Stimulated activated CD8-positive, alpha-beta memory T cell treated with anti-CD3 and anti-CD28 coated beads, Interleukin-4, amount 100 ng/mL, for 4 hours (primary cell): ENCODE measurements around the gene CC2D1A.

ENCODE experiments used
- DNase-seq, 2 donors: peaks; one replicate each; pipeline ENCODE4 v3.0.0-alpha.2; 2020; ENCODE audit warnings: low read depth in 2 of 2, low spot score in 1 of 2

Gene CC2D1A

DNA sequence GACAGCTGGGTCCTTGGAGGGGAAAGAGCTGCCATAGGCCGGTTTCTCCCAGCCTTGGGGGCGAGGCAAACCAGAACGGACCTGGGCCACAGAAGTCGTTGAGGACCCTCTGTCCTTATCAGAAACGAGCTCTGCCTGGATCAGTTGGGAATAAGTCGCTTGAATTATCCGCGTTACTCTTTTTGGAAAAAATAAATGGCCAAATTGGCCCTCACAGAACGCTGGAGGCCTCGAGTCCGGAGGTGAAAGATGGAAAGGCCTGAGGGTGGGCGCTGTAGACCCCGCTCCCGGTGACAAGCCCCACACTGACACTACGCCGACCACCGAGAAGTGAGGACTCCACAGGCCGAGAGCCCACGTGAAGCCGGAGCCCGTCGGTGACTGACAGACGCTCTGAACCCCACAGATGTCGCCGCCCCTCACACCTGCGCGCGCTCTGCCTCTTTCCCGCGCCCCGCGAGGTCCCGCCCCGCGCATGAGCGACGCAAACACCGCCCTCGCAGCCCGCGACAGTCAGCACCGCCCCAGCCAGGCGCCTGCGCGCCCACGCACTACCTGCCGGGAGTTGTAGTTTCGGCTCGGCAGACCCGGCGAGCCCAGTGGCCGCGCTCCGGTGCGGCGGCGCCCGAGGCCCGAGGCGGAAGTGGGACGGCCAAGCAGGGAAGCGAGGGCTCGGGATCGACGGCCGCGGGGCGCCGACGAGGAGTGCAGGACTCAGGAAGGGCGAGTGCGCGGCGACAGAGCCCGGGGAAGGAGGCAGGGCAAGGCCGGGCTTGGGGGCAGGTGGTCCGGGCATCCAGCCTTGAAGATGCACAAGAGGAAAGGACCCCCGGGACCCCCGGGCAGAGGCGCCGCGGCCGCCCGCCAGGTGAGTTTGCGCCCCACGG, at the start of gene CC2D1A, which contains the start of gene BRME1:
TSS of gene CC2D1A (plus strand) at position 568 of the 887 bp plus-strand sequence. CDS start at position 809, 241 bp downstream.
TSS of gene BRME1 (minus strand) at position 484 of the 887 bp plus-strand sequence. CDS start 1,225 bp downstream, outside the sequence.
- DNase-seq: peak; percentile 90 to 92

DNA sequence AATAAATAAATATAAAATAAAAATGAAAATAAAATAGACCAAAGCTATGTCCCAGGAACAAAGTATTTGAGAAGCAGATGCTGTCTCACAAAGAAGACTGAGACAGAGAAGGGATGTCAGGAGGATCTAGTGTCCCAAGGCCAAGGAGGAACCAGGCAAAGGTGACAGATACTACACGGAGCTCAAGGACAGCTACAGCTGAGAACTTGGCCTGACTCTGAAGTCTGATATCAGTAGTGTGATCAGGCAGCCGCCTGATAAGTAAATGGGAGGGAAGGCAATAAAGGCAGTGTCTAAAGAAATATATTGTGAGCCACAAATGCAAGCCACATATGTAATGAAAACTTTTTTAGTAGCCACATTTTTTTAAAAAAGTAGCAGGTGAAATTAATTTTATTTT, 49.5 kb upstream of the CC2D1A start:
- DNase-seq: no peak

DNA sequence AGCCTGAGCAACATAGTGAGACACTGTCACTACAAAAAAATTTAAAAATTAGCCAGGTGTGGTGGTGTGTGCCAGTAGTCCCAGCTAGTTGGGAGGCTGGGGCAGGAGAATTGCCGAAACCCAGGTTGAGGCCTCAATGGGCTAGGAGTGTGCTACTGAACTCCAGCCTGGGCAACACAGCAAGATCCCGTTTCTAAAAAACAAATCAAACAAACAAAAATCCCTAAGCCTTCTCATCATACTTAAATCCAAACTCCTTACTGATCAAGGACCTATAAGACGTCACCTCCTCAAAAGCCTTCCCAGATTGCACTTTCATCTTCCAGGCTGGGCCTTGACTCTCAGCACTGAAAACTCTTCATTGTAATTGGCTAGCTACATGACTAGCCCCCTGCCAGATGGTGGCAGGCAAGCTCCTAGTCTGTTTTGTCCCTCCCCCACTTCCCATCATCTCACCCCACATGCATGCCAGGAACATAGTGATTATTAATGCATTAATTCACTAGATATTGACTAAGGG, 46.6 kb upstream of the CC2D1A start:
- DNase-seq: no peak

DNA sequence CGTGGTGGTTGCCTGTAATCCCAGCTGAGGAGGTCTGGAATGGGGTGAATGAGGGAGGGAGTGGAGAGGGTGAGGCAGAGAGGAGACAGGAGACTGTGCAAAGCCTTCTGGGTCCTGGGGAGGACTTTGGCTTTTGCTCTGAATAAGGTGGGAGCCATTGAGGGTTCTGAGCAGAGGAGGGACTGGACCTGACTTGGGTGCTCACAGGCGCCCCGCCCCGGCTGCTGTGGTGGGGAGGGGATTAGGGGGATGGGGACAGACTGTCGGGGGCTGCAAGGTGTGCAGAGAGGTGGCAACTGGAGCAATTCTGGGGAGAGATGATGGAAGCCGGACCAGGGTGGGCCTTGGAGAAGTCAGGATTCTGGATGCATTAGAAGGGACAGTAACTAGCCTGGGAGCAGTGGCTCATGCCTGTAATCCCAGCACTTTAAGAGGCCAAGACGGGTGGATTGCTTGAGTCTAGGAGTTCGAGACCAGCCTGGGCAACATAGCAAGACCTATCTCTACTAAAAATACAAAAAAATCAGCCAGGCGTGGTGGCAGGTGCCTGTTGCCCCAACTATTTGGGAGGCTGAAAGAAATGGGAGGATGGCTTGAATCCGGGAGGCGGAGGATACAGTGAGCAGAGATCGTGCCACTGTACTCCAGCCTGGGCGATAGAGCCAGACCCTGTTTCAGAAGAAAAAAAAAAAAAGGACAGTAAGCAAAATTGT, 45.2 kb upstream of the CC2D1A start:
- no peak for DNase-seq

DNA sequence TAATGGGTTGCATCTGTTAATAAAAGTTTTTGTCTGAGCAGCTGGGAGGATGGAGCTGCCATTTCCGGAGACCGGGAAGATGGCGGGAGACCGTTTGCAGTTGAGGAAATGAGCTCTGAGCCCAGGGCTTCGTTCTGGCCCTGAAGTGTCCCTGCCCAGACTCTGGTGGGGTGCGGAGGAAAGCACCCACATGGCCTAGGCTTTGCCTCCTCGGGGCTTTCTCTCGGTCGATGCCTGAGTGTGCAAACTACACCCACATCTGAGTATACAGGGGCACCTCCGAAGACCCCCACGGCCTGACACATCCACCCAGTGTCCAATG, 44.6 kb upstream of the CC2D1A start:
- no peak for DNase-seq

DNA sequence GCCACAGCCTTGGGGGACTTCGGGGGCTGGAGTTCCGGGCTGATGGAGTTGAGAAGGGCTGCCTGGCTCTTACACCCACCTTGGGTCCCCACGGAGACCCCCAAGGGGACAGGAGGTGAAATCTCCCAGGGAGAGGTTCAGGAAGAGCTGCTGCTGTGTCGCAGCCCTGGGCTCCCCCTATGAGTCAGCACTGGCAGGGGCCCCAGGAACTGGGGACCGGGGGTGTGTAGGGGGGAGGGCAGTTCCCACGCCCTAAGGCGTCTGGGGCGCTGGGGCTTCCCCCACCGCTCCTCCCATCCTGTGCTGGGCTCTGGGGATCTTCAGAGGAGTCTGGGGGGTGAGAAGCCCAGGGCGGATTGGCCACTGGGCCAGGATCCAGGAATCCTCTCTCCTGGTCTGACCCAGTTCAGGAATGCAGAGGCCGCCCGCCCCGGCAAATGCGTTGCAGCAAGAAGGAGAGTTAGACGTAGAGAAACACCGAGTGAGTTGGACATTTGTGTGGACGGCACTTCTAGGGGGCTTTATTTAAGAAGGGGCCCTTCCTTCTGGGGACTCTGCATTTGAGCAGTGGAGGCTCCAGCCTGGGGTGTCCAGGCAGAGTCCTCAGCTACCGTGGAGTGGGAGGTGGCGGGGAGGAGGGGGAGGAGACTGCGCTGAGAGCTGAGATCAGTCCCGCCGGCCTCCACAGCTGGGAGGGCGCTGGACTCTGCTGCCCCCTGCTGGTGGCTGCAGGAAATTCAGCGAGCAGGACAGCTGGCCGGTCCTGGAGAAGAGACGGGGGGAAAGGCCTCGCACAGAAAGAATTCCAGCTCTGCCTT, 44.1 kb upstream of the CC2D1A start:
- peak; percentile 72 to 83 for DNase-seq

DNA sequence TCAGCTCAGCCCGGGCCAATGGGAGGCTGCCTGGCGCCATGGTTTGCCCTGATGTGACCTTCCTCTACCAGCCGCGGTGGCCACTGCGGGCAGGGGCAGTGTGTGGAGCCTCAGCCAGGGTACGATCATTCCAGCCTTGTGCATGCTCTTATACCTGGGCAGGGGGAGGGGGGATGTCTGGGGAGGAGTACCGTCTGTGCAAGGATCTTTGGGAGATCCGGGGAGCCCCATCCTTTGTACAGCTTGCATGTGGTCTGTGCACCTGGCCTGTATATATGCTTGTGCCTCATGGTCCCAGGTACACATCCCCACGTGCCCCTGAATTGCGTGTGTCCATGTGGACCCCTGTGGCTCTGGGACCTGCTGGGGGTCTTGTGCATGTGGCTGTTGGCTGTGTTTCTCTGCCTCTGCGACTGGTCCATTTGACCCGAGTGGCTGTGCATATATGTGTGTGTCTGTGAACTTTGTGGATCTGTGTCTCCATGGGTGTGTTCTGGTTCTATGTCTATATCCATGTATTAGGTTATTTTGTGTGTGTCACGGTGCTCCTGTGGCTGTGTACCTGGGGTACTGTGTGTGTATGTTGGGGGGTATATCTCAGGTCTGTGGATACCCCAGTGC, 41.8 kb upstream of the CC2D1A start:
- DNase-seq: no peak

DNA sequence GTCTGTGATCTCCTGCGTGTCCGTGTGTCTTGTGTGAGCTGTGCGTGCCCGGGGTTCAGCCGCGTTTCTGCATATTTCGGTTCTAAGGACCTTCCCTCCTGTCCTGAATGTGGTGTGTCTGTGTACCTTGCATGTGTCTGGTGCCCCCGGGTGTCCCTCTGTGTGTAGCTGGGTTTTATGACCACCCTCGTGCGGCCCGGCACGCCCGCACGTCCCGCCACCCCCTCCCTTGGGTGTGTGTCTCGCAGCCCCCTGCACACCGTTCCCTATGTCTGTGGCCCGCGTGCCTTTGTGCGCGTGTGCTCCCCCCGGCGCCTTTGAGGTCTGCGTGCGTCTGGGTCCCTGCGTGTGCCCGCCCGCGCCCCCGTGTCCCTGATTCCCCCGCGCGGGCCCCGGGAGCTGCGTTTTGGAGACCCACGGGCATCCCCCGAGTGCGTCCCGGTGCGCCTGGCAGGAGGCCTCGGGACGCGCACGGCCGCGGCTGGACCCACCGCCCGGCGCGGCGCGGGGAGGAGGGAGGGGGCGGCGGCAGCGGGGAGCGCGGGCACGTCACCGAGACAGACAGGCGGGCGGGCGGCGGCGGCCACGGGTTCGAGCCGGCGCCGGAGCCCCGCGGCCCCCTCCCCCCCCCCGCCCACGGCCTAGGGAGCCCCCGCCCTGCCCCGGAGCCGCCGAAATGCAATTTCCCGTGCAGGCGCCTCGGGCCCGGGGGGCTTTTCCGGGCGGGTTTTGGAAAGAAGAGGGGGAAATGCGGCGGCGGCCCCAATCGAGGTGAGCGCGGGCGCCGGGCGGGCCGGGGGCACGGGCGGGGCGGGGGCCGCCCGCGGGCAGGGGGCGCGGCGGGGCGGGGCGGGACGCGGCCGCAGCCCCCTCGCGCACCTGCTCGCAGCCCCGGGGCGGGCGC, 41.1 kb upstream of the CC2D1A start:
- no peak for DNase-seq

DNA sequence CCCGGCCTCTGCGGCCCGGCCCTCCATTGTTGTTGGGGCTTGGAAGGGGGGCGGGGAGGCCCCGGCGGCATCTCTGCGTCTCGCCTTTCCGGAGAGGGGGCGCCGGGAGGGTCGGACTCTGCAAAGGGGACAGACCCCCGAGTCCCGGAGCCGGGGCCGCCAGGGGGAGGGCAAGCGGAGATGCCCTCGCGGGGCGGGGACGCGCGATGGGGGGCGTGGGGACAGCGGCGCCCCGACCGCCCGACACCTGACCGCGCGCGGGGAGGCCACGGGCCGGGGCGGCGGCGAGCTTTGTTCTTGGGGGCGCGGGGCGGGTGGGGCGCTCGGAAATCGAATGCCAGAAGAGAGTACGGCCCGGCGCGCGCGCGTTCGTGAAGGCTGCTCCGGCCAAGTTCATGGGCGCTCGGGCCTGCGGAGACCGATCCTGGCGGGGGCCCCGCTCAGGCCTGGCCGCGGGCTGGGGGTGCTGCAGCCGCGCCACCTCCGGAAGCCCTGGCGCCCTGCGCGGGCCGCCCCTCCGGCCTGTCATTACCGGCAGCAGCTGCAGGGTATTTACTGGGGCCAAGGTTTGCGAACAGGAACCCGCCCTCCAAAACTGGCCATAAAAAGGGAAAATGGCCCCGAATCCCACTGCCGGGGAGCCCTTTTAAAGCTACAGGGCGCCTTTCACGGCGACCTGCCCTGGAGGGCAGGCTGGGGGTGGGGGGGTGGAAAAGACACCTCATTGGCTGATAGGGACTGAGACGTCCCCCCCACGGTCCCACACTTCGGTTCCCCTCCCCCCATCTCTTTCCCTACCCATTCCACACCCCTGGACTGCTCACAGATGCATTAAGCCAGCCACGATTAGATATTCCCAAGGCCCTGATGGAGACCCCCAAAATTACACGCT, 40.2 kb upstream of the CC2D1A start:
- DNase-seq: no peak

DNA sequence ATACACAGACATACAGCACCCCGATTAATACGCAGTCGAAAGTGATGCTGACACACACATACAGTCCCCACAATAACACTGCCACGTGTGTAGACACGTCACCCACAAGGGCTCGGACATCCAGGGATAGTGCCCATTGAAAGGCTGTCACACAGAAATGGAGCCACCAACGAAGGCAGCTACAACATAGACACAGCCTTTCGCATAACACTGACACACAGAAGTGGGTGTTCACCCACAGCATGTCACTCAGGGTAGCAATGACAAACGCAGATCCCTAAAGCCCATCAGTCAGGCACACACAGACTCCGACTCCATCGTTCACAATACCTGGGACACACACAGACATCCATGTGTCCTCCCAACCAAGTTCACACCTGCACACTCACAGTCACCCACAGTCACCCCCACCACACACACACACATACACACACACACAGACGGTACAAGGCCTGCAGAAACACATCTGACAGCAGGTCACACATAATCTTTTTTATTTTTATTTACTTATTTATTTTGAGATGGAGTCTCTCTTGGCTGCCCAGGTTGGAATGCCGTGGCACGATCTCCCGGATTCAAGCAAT, 39.4 kb upstream of the CC2D1A start:
- DNase-seq: no peak

DNA sequence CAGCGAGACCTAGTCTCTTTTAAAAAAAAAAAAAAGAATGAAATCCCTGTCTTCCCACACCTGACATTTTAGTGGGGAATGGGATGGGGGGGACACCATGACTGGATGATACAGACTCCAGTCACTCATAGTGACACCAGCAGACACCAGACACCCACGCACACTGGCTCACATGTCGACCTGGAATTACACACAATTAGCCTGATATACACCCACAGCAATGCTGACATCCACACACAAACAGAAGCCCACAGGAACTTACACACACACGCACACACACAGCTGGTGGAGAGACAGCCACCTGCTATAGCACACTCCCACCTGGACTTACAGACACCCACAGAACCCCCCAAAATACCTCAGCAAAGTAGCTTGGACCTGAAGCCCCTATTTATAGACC, 37.3 kb upstream of the CC2D1A start:
- no peak for DNase-seq

DNA sequence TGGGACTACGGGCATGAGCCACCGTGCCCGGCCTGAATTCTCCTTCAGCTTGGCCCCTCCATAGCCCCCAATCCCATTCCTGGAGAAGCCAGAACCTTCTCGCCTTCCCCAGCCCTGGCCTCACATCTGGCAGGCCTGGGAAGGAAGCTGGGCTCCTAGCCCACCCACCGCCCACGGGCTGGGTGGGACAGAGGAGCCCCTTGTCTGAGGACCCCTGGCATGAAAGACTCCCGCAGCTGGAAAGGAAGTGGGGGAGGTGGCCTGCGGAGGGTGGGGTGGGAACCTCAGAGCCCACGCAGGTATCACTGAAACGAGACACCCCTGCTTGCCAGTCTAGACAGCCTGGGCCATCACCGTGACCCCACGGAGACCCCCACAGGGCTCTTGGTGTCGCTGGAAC, 36.7 kb upstream of the CC2D1A start:
- DNase-seq: no peak

DNA sequence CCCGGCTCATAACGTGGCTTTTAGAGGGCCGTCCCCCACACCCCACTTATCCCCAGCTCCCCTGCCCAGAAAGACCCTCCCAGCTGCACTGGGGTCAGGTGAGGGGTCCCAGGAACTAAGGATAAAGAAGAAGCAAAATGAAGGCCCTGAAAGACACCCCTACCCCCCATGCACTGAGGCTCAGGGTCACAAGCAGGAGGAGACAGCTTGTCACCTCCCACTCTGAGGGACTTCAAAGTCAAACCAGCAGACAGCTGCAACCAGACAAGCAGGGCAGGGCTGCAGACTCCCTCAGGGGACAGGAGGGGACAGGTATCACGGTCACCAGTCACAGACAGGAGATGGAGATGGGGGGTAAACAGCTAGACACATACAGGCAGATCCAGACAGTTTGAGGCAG, 35.1 kb upstream of the CC2D1A start:
- no peak for DNase-seq

DNA sequence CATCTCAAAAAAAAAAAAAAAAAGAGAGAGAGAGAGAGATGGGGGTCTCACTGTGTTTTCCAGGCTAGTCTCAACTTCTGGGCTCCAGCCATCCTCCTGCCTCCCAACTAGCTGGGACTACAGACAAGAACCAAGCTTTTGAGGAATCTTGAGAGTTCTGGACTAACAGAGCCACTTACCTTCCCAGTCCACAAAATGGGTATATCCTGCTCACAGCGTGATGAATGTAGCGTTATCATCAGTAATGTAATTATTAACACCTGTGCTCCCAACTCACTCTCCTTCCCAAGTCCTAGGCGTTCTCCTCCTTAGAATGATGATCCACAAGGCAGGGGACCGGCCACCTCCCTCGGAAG, 33.7 kb upstream of the CC2D1A start:
- DNase-seq: no peak

DNA sequence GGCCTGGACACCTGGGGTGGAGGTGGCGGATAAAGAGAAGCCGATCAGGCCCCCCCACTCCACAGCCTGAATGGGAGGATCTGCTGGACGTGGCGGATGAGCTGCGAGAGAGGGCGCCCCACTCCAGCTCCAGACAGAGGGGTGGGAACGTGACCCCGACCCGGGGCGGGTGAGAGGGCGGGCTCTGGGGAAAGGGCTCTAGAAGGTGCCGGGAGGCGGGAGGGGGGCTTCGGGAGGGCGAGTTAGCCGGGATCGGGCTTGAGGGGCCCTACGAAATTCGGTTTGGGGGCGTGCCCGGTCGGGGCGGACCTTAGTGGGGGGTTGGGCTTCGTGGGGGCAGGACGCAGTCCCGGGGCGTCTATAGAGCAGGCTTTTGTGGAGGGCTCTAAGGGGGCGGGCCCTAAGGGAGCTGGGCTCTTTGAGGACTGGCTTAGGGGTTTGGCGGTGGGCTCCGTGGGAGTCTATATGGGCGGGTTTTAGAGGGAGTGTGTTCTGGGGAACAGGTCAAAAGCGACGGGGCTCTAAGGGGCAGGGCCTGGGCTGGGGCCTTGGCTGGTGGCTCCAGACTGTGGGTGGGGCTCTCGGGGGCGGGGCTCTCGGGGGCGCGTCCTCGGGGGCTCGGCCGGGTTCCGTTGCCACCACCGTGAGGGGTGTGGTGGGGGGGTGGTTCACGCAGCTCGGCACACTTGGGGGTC, 33.2 kb upstream of the CC2D1A start:
- DNase-seq: no peak

DNA sequence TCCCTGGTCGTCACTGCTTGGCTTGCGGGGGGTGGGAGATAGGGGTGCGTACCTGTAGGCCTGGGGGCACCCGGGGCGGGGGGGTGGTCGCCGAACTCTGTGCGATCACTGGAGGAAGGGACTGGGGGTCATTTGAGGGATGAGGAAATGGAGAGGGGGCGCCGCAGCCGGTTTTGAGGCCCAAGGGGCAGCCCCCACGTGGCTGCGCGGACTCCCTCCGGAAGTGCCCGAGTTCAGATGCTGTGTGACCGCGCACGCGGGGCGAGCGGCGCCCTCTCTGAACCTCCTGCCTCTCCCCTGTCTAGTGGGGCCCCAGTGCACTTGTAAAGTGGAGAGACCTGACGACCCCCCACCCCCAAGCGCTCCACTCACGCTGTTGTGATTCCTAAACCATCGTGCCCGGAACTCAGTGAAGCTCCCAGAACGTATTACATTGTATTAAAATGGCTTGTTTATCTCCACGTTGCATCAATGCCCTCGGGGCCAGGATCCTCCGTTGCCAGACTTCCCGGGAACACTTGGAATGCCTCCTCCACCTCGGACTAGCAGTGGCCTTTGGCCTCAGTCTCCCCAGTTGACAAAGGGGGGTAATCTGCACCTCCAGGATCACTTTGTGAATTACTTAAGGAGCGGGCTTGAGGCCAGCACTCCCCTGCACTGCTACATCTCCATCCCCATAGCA, 32.0 kb upstream of the CC2D1A start:
- no peak for DNase-seq

DNA sequence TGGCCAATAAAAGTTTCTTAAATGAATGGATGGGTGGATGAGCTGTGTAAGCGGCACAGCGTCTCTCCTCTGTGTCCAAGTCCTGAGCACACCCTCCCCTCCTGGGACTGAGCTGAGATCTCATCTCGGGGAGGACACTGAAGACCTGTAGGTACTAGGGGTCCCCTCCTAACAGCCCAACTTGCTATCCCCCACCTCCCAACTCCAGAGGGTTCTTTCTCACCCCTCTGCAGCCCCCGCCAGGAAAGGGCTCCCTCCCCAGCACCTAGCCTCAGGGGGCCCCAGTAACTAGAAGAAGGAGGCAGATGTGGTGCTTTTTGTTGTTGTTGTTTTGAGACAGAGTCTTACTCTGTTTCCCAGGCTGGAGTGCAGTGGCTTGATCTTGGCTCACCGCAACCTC, 30.2 kb upstream of the CC2D1A start:
- no peak for DNase-seq
